Measurements from ENCODE around the gene METTL27.
"Not testable (repeated sequence)": the region's sequence is repeated elsewhere in the genome, so short reads cannot be mapped to it uniquely, and the experiment has no call there.

Gene METTL27

DNA sequence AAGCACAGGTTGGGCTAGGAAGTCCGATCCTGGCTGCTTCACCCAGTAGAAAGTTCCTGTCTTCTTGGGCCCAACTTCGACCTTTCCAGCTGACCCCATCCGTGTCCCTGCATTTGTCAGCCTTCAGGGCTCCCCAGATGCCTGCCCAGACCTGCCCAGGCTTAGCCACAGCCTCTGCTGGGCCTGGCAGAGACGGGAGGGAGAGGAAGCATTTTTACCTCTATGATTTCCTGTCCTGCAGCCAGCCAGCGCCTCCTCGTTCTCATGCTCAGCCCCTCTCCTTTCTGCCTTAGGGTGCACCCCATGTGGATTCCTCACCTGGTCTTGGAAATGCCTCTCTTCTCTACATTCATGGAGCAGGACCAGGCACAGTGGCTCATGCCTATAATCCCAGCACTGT lies 3.7 kb downstream of the METTL27 start:
- FAIRE-seq, result no peak

GRCh38 chr7:73837167-73837566 lies 5.1 kb downstream of the METTL27 start:
- FAIRE-seq, result peak; percentile 61

- no peak for FAIRE-seq
Measured at GRCh38 chr7:73834626-73835191, 7.6 kb downstream of the METTL27 start.

DNA sequence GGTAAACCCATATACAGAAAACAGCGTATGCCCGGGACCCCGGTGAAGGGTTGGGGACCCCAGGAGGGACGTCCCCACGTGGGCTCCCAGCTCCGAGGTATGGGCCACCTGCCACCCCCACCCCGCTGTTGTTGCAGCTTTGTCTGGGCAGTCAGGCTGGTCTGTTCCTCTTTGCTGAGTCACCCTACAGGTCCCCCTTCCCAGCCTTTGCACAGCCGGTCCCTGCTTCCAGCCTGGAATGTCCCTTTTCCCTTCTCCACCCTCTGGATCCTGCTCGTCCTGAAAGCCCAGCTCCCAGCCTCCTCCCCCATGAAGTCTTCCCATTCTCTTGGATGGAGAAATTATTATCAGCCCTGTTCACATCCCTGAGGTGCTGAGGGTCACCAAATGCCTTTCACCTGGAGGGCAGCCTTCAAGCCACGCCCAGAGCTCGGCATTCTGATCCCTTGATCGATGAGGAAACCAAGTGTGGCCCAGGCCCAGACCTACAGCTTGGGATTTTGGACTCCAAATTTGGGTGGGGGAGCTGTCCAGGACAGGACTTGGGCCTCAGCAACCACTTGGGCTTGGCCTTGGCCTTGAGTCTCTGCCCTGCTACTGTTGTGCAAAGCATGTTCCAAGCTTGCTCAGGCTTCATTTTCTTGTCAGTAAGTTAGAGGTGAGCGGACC lies 8.9 kb downstream of the METTL27 start:
- FAIRE-seq, result no peak

DNA sequence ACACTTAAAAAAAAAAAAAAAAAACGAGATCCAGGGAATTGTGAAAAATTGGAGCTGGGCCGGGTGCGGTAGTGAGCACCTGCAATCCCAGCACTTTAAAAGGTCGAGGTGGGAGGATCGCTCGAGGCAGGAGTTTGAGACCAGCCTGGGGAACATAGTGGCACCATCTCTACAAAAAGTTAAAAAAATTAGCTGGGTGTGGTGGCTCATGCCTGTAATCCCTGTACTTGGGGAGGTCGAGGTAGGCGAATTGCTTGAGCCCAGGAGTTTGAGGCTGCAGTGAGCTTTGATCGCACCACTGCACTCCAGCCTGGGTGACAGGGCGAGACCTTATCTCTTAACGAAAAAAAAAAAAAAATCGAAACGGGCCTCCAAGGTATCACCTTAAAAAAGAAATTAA lies 9.5 kb downstream of the METTL27 start:
- no peak for FAIRE-seq

- FAIRE-seq, result no peak
Measured at GRCh38 chr7:73831834-73832651, 10.3 kb downstream of the METTL27 start.

GRCh38 chr7:73831584-73831833 lies 10.8 kb downstream of the METTL27 start:
- no peak for FAIRE-seq

- FAIRE-seq, result no peak
Measured at GRCh38 chr7:73830681-73831583, 11.4 kb downstream of the METTL27 start, which contains the start of gene CLDN4. Gene CLDN4, plus strand, starts transcription at chr7:73830996. Its CDS starts 206 bp downstream, at chr7:73831202.

GRCh38 chr7:73829921-73830680 lies 12.2 kb downstream of the METTL27 start:
- FAIRE-seq, result no peak

DNA sequence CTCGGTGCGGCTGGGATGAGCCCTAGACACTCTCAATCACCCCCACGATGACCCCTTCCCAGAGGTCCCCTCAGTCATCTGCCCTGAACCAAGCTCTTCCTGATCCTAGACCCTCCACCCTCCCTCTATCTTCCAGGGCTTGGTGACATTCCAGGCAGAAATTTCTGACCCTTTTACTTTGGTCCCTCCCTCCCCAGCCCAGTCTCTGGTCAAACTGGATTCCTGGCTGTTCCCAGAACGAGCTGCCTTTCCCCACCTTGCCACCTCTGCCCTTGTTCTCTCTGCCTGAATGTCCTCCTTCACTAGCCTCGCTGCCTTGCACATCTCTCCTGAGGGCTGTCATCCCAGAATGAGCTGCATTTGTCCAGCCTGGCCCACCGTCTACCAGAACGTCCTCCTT lies 12.8 kb downstream of the METTL27 start:
- no peak for FAIRE-seq

DNA sequence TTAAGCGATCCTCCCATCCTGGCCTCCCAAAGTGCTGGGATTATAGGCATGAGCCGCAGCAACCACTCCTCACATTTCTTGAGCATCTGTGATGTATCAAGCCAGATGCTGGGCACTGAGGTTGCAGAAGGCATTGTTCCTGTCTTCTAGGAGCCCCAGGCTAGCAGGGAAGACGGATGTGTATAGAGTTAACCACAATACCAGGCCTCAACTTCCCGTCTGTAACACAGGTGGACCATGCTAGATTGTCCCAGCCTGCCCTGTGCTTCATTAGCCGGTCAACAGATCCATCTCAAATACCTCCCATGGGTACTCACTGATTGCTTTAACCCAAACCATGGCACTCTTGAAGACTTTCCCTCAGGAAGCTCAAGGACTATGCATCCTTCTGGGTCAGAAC lies 13.3 kb downstream of the METTL27 start:
- FAIRE-seq, result no peak

GRCh38 chr7:73828107-73828803 lies 14.1 kb downstream of the METTL27 start:
- FAIRE-seq, result no peak

DNA sequence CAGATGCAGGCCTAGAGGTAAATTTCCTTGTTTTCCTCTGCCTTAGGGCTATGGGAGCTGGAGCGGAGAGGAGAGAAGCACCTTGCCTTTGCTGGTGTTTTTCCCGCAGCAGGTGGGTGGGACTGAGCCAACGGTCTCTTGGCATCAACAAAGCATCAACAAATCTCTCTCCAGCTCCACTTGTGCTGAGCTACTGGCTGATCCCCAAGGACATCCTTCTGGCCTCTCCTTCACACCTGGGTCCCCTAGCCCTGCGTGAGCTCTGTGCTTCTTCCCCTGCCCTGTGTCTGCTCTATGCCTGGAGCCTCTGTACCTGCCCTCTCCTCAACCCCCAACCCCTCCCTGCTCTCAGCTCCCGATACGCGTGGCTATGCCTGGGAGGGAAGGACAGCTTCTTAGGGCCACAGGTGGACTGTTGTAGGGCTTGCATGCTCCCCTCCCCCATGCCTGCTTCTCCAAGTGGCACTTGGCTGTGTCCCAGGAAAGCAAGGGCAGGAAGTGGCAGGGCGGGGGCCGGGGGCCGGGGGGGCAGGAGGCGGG lies 14.7 kb downstream of the METTL27 start:
- FAIRE-seq, result no peak

- no peak for FAIRE-seq
Measured at GRCh38 chr7:73824986-73825385, 17.3 kb downstream of the METTL27 start.

DNA sequence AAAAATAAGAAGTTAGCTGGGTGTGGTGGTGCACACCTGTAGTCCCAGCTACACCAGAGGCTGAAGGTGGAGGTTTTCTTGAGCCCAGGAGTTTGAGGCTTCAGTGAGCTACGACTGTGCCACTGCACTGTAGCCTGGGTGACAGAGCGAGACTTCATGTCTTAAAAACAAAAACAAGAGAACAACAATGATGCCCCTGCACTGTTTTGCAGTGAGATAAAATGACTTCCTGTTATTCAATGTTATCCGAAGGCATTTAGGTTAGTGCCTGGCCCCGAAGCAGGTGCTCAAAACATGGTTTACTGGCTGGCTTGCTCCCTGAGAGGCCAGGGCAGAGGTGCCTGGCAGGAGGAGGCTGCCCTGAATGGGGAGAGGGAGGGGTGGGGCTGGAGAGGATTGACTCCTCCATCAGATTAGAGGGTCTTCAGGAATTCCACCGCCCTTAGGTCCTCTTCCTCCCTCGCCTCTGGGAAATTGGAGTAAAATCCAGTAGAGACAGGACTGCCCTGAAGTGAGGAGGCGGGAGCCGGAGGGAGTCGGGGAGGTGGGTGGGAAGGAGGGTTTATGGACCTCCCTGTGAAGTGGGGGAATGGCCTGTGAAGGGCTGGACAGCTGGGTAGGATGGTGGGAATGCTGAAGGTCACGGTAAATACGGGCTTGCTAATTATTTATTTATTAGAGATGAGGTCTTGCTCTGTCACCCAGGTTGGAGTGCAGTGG lies 18.3 kb downstream of the METTL27 start:
- no peak for FAIRE-seq

DNA sequence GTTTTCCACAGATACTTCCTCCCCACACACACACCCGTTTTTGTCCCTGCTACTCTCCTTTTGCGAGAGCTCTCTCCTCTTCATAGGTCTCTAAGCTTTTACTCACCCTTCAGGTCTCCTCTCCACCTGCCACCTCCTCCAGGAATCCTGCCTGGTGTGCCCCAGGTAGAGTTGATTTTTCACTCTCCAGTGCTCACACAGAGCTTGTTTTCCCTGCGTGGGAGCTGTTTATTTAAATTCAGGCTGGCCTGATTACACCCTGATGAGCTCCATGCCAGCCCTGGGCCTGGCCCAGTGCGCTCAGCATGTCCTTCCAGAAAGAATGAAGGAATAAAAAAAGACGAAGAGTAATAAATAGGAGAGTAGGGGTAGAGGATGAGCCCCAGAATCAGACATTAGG lies 19.1 kb downstream of the METTL27 start:
- FAIRE-seq, result no peak

DNA sequence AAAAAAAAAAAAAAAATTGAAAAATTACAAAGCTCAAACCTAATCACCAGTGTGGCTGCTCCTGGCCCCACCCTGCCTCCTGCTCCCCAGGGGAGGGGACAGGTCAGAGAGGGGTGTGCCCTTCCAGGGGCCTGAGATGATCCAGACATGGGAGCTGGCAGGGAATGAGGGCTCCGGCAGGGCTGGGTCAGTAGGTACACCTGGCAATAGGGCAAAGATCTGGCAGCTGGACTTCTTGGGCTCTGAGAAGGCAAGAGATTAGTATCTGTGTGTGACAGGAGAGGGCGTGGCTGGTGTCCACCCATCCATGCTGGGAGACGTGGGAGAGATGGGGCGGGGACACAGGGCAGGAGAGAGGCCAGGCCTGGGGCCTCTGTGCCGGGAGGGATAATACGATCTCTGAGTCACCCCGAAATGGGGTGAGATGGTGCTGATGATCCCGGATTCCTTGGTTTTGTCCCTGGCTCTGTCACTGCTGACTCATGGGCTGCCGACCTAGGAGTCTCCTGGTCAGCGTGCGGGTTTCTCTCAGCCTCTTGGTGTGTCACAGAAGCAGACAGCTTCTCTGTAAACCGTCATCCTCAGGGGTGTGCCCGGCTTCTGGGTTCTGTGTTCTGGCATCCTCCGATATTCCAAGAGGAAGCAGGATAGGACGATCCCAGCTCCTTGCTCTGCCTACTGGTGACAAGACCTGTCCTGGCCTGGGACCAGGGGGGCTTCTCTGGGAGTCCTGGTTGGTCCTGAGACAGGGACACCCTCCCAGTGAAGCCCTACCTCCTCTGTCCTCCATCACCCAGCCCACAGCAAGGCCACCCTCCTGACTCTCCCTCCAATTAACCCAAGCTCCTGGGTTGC lies 19.8 kb downstream of the METTL27 start:
- FAIRE-seq, result no peak

DNA sequence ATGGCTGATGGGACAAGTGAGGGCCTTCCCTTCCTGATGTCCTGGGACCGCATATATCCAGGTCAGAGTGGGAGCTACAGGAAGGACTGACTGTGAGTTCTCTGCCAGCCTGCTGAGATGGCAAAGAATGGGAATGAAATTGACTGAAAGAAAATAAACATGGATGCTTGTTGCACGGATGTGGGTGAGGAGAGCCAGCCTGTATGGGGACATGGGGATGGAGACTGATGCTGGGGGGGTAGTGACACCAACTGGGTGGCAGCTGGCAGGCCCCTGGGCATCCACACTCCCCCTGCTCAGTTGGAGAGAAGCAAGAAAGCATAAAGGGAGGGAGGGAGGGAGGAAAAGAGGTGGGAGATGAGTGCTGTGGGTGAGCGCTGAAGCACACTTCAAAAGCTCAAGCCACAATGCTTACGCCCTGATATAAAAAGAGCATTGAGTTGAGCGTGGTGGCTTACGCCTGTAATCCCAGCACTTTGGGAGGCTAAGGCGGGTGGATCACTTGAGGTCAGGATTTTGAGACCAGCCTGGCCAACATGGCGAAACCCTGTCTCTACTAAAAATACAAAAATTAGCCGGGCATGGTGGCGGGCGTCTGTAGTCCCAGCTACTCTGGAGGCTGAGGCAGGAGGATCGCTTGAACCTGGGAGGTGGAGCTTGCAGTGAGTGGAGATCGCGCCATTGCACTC lies 20.6 kb downstream of the METTL27 start:
- FAIRE-seq, result not testable (repeated sequence)

GRCh38 chr7:73820013-73820412 lies 22.3 kb downstream of the METTL27 start:
- FAIRE-seq, result no peak
